ENCODE measurements around the gene MYCN. TPM values are rescaled to one million over a fixed set of nuclear protein-coding genes. Genes with fewer than 3 reads are reported as not detected.
"Not testable (repeated sequence)": the region's sequence is repeated elsewhere in the genome, so short reads cannot be mapped to it uniquely, and the experiment has no call there.

MYCN gene
- total RNA-seq, 6 experiments from 2014 or later, result not detected

DNA sequence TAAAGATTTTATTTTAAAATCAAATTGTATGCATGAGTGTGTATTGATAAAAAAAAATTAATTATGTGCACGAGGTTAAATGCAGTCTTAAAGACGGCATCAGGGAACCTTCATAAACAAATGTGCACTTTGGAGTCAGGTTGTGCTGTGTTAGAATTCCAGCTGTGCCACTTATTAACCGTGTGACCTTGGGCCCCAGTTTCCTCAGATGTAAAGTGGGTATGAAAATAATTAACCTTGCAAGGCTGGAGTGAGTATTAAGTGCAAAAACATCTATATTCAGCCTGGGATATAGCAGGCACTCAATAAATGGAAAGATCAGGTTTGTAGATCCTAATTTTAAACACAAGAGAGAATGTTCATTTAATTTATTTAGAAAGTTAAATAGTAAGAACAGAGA lies 14.5 kb upstream of the MYCN start:
- Mint-ChIP-seq H3K36me3 (ENCODE audit: low read depth) (no peaks in the 10 kb centered on the region), H3K4me3 (no peak overlapping the region), H3K27me3 (ENCODE audit: insufficient read depth) (peaks cover 2% of the 10 kb centered on the region; the same call in 1 of the 2 replicates), H3K27ac (no peak overlapping the region), H3K9me3 (peaks cover 13% of the 10 kb centered on the region), H3K4me1 (ENCODE audit: low read depth) (no peaks in the 10 kb centered on the region)
- TF ChIP-seq, protein P1, sequence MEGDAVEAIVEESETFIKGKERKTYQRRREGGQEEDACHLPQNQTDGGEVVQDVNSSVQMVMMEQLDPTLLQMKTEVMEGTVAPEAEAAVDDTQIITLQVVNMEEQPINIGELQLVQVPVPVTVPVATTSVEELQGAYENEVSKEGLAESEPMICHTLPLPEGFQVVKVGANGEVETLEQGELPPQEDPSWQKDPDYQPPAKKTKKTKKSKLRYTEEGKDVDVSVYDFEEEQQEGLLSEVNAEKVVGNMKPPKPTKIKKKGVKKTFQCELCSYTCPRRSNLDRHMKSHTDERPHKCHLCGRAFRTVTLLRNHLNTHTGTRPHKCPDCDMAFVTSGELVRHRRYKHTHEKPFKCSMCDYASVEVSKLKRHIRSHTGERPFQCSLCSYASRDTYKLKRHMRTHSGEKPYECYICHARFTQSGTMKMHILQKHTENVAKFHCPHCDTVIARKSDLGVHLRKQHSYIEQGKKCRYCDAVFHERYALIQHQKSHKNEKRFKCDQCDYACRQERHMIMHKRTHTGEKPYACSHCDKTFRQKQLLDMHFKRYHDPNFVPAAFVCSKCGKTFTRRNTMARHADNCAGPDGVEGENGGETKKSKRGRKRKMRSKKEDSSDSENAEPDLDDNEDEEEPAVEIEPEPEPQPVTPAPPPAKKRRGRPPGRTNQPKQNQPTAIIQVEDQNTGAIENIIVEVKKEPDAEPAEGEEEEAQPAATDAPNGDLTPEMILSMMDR (IDR thresholded peaks at IDR 0.05), result no peak
- DNase-seq, result no peak

DNA sequence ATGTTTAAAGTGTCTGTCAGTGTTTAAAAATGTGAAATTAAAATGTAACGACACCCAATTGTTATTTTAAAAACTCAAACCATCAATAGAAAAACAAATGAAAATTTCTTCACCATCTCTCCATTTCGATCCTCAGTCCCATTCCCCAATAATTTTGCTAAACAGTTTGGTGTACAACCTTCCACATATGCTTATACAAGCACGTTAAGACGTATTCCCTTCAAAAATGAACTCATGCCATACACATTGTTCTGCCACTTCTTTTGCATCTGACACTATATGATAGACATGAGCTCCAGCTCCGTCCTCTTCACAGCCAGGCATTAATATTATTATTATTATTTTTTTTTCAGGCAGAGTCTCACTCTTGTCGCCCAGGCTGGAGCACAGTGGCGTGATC lies 14.1 kb upstream of the MYCN start:
- TF ChIP-seq, protein P1 (IDR thresholded peaks at IDR 0.05), result no peak
- no peak overlapping the region for H3K27ac Mint-ChIP-seq
- H3K27me3 Mint-ChIP-seq (ENCODE audit: insufficient read depth), result peaks cover 2% of the 10 kb centered on the region; the same call in 1 of the 2 replicates
- H3K4me3 Mint-ChIP-seq, result no peak overlapping the region
- peaks cover 9% of the 10 kb centered on the region; the same call in 1 of the 2 replicates for H3K9me3 Mint-ChIP-seq
- H3K4me1 Mint-ChIP-seq (ENCODE audit: low read depth), result no peaks in the 10 kb centered on the region
- H3K36me3 Mint-ChIP-seq (ENCODE audit: low read depth), result no peaks in the 10 kb centered on the region
- no peak for DNase-seq

DNA sequence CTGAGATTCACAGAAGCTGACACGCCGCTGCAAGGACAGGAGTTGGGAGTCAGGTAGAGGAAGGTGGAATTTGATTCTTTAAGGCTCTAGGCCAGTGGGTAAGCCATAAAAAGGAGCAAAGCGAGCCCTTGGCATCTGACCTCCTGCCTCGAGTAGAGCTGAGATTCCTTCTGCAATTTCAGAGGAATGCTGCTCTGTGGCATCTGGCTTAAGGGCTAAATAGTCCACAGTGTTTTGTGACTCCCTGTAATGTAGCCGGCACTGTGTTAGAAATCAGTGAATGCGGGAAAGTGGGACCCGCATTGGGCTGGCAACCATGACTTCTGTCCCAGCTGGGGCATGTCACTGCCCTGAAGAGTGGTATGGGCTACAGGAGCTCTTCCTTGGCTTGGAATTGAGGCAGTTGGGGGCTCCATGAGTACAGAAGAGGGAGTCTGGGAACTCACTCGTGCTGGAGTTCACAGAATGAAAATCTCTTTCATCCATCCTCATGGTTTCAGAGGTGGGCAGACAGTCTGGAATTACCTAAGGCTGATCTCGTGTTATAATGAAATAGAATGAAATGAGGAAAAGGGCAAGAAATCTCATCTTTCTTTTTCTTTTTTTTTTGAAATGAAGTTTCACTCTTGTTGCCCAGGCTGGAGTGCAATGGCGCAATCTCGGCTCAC lies 12.7 kb upstream of the MYCN start:
- H3K9me3 Mint-ChIP-seq, result peaks cover 5% of the 10 kb centered on the region; the same call in 1 of the 2 replicates
- H3K27me3 Mint-ChIP-seq (ENCODE audit: insufficient read depth), result peaks cover 3% of the 10 kb centered on the region; the same call in 1 of the 2 replicates
- H3K4me1 Mint-ChIP-seq (ENCODE audit: low read depth), result no peaks in the 10 kb centered on the region
- H3K4me3 Mint-ChIP-seq, result no peak overlapping the region
- TF ChIP-seq, protein P1 (IDR thresholded peaks at IDR 0.05), result no peak
- no peaks in the 10 kb centered on the region for H3K36me3 Mint-ChIP-seq (ENCODE audit: low read depth)
- no peak for DNase-seq
- no peak overlapping the region for H3K27ac Mint-ChIP-seq

DNA sequence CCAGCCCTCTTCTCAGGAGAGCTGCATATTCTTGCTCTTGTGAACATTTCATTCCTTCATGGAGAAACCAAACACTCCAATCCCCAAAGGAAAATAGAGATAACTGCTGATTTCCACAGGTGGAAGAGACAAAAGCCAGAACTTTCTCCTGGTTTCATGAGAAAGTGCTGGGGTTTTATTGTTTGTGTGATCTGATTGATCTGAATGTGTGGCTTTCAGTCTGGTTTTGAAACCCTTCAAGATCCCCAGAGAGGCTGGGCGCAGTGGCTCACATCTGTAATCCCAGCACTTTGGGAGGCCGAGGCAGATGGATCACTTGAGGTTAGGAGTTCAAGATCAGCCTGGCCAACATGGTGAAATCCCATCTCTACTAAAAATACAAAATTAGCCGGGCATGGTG lies 11.3 kb upstream of the MYCN start:
- H3K27ac Mint-ChIP-seq; H3K4me1 Mint-ChIP-seq (ENCODE audit: low read depth); H3K9me3 Mint-ChIP-seq; DNase-seq; H3K4me3 Mint-ChIP-seq; H3K36me3 Mint-ChIP-seq (ENCODE audit: low read depth); H3K27me3 Mint-ChIP-seq (ENCODE audit: insufficient read depth): not testable (repeated sequence)

DNA sequence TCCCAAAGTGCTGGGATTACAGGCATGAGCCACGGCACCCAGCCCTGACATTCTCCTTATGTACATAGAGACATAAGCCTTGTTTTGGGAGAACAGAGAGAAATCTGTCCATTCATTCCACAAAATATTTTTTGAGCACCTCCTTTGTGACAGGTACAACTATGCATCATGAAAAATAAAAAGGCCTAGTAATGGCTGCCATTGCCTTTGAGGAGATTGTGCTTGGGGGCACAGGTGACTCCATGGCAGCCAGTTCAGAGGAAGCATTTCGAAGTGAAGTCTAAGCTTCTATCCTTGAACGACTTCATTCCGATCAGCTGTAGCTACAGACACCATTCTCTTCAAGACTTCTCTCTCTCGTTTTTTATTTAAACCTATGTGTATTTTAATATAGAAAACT lies 10.5 kb upstream of the MYCN start:
- Mint-ChIP-seq H3K36me3 (ENCODE audit: low read depth) (no peaks in the 10 kb centered on the region), H3K4me1 (ENCODE audit: low read depth) (no peaks in the 10 kb centered on the region), H3K27ac (no peak overlapping the region), H3K4me3 (no peak overlapping the region), H3K27me3 (ENCODE audit: insufficient read depth) (peaks cover 1% of the 10 kb centered on the region), H3K9me3 (peaks cover 5% of the 10 kb centered on the region; the same call in 1 of the 2 replicates)
- TF ChIP-seq, protein P1 (IDR thresholded peaks at IDR 0.05), result no peak
- no peak for DNase-seq

DNA sequence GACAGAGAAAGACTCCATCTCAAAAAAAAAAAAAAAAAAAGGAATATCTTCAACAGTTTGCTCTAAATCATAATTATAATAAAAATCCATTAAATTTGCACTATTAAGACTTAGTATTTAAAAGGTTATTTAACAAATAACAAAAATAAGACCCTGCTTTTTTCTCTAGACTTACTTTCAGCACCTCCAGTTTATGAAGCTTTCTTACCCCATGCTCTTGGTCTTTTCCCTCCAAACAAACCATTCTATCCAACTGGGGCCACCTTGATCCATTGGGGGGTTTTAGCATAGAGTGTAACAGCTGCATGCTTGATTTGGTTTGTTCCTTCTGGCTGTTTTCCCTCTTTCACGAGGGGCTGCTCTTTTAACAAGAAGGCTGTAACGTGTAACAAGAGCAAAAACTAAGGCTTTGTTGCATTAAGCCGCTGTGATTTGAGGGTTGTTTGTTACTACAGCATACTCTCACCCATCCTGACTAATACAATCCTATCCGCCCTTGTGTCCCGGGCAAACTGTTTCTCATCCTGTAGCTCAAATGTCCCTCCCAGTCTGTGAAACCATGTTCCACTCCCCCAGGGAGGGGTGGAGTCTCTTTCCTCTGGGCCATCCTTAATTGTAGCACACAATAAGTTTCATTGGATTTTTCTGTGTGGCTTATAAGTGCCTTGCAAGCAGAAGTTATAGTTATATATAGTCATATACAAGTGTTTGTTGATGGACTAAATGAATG lies 9.6 kb upstream of the MYCN start:
- H3K27me3 Mint-ChIP-seq (ENCODE audit: insufficient read depth), result peaks cover 1% of the 10 kb centered on the region
- TF ChIP-seq, protein P1 (IDR thresholded peaks at IDR 0.05), result no peak
- no peaks in the 10 kb centered on the region for H3K36me3 Mint-ChIP-seq (ENCODE audit: low read depth)

More for the DNA sequence above, 9.6 kb upstream of the MYCN start:
- no peak for DNase-seq
- H3K4me1 Mint-ChIP-seq (ENCODE audit: low read depth), result no peaks in the 10 kb centered on the region
- no peak overlapping the region for H3K4me3 Mint-ChIP-seq
- H3K27ac Mint-ChIP-seq, result no peak overlapping the region
- H3K9me3 Mint-ChIP-seq, result peaks cover 5% of the 10 kb centered on the region; the same call in 1 of the 2 replicates
